ENCODE measurements around the gene MYL7.

The MYL7 gene

GRCh38 chr7:44099669-44100068 is 41.5 kb downstream of the MYL7 start:
- H3K27me3 ChIP-seq: no peaks in the 10 kb centered on the region; the same call in 1 of the 2 replicates
- no peak for TF ChIP-seq CTCF (IDR thresholded peaks at IDR 0.05; ENCODE audit: low read depth, low read length)
- no peaks in the 10 kb centered on the region for H3K36me3 ChIP-seq
- DNase-seq: no peak
- H3K4me1 ChIP-seq: peaks cover 6% of the 10 kb centered on the region
- no peaks in the 10 kb centered on the region for H3K9me3 ChIP-seq
- no peak overlapping the region for H3K4me3 ChIP-seq (ENCODE audit: low read depth, low read length)

- TF ChIP-seq CTCF (IDR thresholded peaks at IDR 0.05; ENCODE audit: low read depth, low read length): no peak
- Histone ChIP-seq H3K4me1 (peaks cover 6% of the 10 kb centered on the region), H3K4me3 (ENCODE audit: low read depth, low read length) (no peak overlapping the region), H3K9me3 (no peaks in the 10 kb centered on the region), H3K27me3 (no peaks in the 10 kb centered on the region; the same call in 1 of the 2 replicates), H3K36me3 (no peaks in the 10 kb centered on the region)
- no peak for DNase-seq
These were observed 42.8 kb downstream of the MYL7 start for GRCh38 chr7:44098092-44099068.

- Histone ChIP-seq H3K36me3 (no peaks in the 10 kb centered on the region), H3K4me1 (peaks cover 6% of the 10 kb centered on the region), H3K9me3 (no peaks in the 10 kb centered on the region), H3K4me3 (ENCODE audit: low read depth, low read length) (no peak overlapping the region), H3K27me3 (no peaks in the 10 kb centered on the region)
- TF ChIP-seq CTCF (IDR thresholded peaks at IDR 0.05; ENCODE audit: low read depth, low read length): no peak
- DNase-seq: no peak
These were observed 43.8 kb downstream of the MYL7 start for GRCh38 chr7:44097064-44097932.

- Histone ChIP-seq H3K36me3 (no peaks in the 10 kb centered on the region), H3K9me3 (no peaks in the 10 kb centered on the region), H3K4me3 (ENCODE audit: low read depth, low read length) (no peak overlapping the region), H3K27me3 (no peaks in the 10 kb centered on the region), H3K4me1 (peaks cover 6% of the 10 kb centered on the region)
- no peak for DNase-seq
- no peak for TF ChIP-seq CTCF (IDR thresholded peaks at IDR 0.05; ENCODE audit: low read depth, low read length)
These were observed 44.7 kb downstream of the MYL7 start for GRCh38 chr7:44096326-44096881.

- no peak for TF ChIP-seq CTCF (IDR thresholded peaks at IDR 0.05; ENCODE audit: low read depth, low read length)
- Histone ChIP-seq H3K9me3 (no peaks in the 10 kb centered on the region), H3K4me3 (ENCODE audit: low read depth, low read length) (no peak overlapping the region), H3K36me3 (no peaks in the 10 kb centered on the region), H3K27me3 (no peaks in the 10 kb centered on the region), H3K4me1 (peaks cover 2% of the 10 kb centered on the region)
- no peak for DNase-seq
These were observed 45.4 kb downstream of the MYL7 start for GRCh38 chr7:44095781-44096180.
